ENCODE results near the gene PRKRA. TPM values are rescaled to one million over a fixed set of nuclear protein-coding genes. Genes with fewer than 3 reads are reported as not detected.

PRKRA gene
- total and polyA plus RNA-seq, 9 of the 15 experiments (the other 6 are each of a cell fraction or from before 2014, with no cell fraction given) = 14.1 to 78.1 (median 52.3) TPM

- FAIRE-seq = no peak
- in situ Hi-C loops (cut with MboI) = no loop called here
- TF ChIP-seq CEBPG (CRISPR knock-in tag; IDR thresholded peaks at IDR 0.05) (no peak), CEBPG (tag; conservative IDR thresholded peaks at IDR 0.05 in 1 of 2, IDR thresholded peaks at IDR 0.05 in 1 of 2) (peak in 1 of 2 experiments; percentile 45; a peak in 1 of 4 replicates), ZMIZ1 (IDR thresholded peaks at IDR 0.05; ENCODE audit: low read depth in 2 of 2, low read length in 2 of 2) (no peak)
Observed at GRCh38 chr2:178452334-178452733, 1.4 kb upstream of the PRKRA start.

More at GRCh38 chr2:178452334-178452733, 1.4 kb upstream of the PRKRA start:
- Histone ChIP-seq H4K20me1 (replicated peaks; ENCODE audit: control insufficient read depth, insufficient read depth, low read length) (0 out of 2 replicates have a peak, but pooled peaks cover 7% of the 10 kb centered on the region), H3K4me3 (no peak overlapping the region), H3K27ac (ENCODE audit: extremely low read depth, low read depth, low read length) (no peak overlapping the region), H3K4me1 (replicated peaks in 1 of 2; ENCODE audit: control insufficient read depth in 2 of 2, insufficient read depth in 2 of 2, low read length in 2 of 2) (peaks cover 14 to 19% of the 10 kb centered on the region in 2 experiments; a peak in 4 of 5 replicates), H3K9me1 (ENCODE audit: control insufficient read depth, insufficient read depth, low read length) (no peaks in the 10 kb centered on the region), H3K36me3 (ENCODE audit: control insufficient read depth, insufficient read depth, low read length) (peaks cover 18% of the 10 kb centered on the region), H3K4me2 (ENCODE audit: insufficient read depth, low read length) (no peak overlapping the region), H3K9me3 (replicated peaks; ENCODE audit: control insufficient read depth, insufficient read depth, low read depth, low read length) (no peaks in the 10 kb centered on the region), H2AFZ (ENCODE audit: low read depth, low read length) (no peak overlapping the region), H3K79me2 (ENCODE audit: control insufficient read depth, insufficient read depth, low read length) (peaks cover 32% of the 10 kb centered on the region), H3K27me3 (ENCODE audit: control insufficient read depth in 2 of 2, insufficient read depth in 2 of 2, low read length in 2 of 2) (no peaks in the 10 kb centered on the region), H3K9ac (ENCODE audit: insufficient read depth in 1 of 2, low read depth in 2 of 2, low read length in 2 of 2) (no peak overlapping the region)
- intact Hi-C loops (cut with micrococcal nuclease) = no loop called here
- no peak for DNase-seq (ENCODE audit: extremely low read depth in 1 of 4, low spot score in 3 of 4)
- ChIA-PET POLR2A (interaction anchor here (1.0 kb wide), 1 partner anchor 22 kb away, joined by 3 read pairs; no protein-coding TSS in a partner anchor), CTCF (ENCODE audit: low intra/inter-chr PET ratio) (no interaction called here)
- ATAC-seq = no peak
- 92% methylated on average over 2 of the region's 2 CpGs for WGBS (ENCODE audit: insufficient coverage, low coverage, missing lambda C conversion rate)
- no TSS peak for BruUV-seq (replicated peaks)

All from K562 (cell line).